T-cell (primary cell): Measurements from ENCODE around the gene CDX1. TPM values are rescaled to one million over a fixed set of nuclear protein-coding genes. Genes with fewer than 3 reads are reported as not detected.

Source experiments
- ATAC-seq, 4 experiments: fragments of 200-7000 bp in 3 of 4; fragments of 150-1000 bp in 1 of 4; cut with Tn5 transposase; replicated peaks in 1 of 4; 1 replicate in 3 of 4; 2 replicates in 1 of 4; pipeline ENCODE4 v1.10.0; 2021; ENCODE audit warnings: moderate library complexity in 3 of 4, mild to moderate bottlenecking in 2 of 4, moderate number of reproducible peaks in 1 of 4
- CTCF ChIA-PET, 2 donors: fragments of 300-600 bp; sonication (Branson Sonifier 250); formaldehyde crosslinking; loops; one replicate each; lab custom pipeline; 2022; ENCODE audit warnings: antibody characterized with exemption in 2 of 2; lab: Charles Lee
- POLR2A ChIA-PET, 2 donors: fragments of 300-600 bp; sonication (Branson Sonifier 250); formaldehyde crosslinking; loops; one replicate each; lab custom pipeline; 2022; ENCODE audit warnings: antibody characterized with exemption in 2 of 2; lab: Charles Lee
- DNase-seq, 35 experiments: peaks; one replicate each; pipeline versions ENCODE4 v3.0.0 to v3.0.0-alpha.2; 2013 to 2023
- H3K27ac ChIP-seq: one replicate; pipeline ENCODE4 v1.5.1; 2013; ENCODE audit warnings: low read length
- H3K27me3 ChIP-seq, 2 experiments: replicated peaks in 1 of 2; 1 replicate in 1 of 2; 2 replicates in 1 of 2; pipeline versions ENCODE4 v1.6.1 to v1.7.0; 2013; ENCODE audit warnings: low read length in 1 of 2, mixed read lengths in 1 of 2; ENCODE audit not compliant: control insufficient read depth in 2 of 2, insufficient read depth in 2 of 2; ENCODE audit errors: extremely low read depth in 1 of 2
- H3K36me3 ChIP-seq, 2 donors: 1 replicate in 1 of 2; 2 replicates in 1 of 2; pipeline versions ENCODE4 v1.6.1 to v1.7.0; 2013; ENCODE audit warnings: low read length in 1 of 2; ENCODE audit not compliant: control insufficient read depth in 2 of 2, insufficient read depth in 1 of 2; ENCODE audit errors: extremely low read depth in 1 of 2
- H3K4me1 ChIP-seq, 2 experiments: 1 replicate in 1 of 2; 2 replicates in 1 of 2; pipeline versions ENCODE4 v1.6.1 to v1.7.0; 2013; ENCODE audit warnings: low read length in 2 of 2, mixed read lengths in 1 of 2; ENCODE audit not compliant: insufficient read depth in 2 of 2, control insufficient read depth in 1 of 2; ENCODE audit errors: extremely low read depth in 1 of 2
- H3K4me3 ChIP-seq, 2 donors: 1 replicate in 1 of 2; 2 replicates in 1 of 2; pipeline versions ENCODE4 v1.5.1 to v1.7.0; 2013; ENCODE audit warnings: mild to moderate bottlenecking in 2 of 2, low read length in 1 of 2, moderate library complexity in 1 of 2; ENCODE audit not compliant: control insufficient read depth in 1 of 2; ENCODE audit errors: extremely low read depth in 1 of 2
- H3K9me3 ChIP-seq: 2 replicates; pipeline ENCODE4 v1.7.0; 2013
- H3K27ac Mint-ChIP-seq, 2 donors: one replicate each; pipeline ENCODE4 v1.8.0; 2020 to 2021; ENCODE audit warnings: mild to moderate bottlenecking in 2 of 2, mixed read lengths in 2 of 2
- H3K27me3 Mint-ChIP-seq, 2 donors: one replicate each; pipeline ENCODE4 v1.8.0; 2021 to 2022; ENCODE audit warnings: mixed read lengths in 2 of 2
- H3K36me3 Mint-ChIP-seq: one replicate; pipeline ENCODE4 v1.8.0; 2021; ENCODE audit warnings: mixed read lengths
- H3K4me1 Mint-ChIP-seq, 3 donors: one replicate each; pipeline ENCODE4 v1.8.0; 2020 to 2022; ENCODE audit warnings: mixed read lengths in 3 of 3, mild to moderate bottlenecking in 1 of 3
- H3K4me3 Mint-ChIP-seq, 3 donors: one replicate each; pipeline ENCODE4 v1.8.0; 2020 to 2022; ENCODE audit warnings: mild to moderate bottlenecking in 3 of 3, mixed read lengths in 3 of 3, moderate library complexity in 3 of 3
- H3K9me3 Mint-ChIP-seq, 3 donors: one replicate each; pipeline ENCODE4 v1.8.0; 2020 to 2022; ENCODE audit warnings: mixed read lengths in 3 of 3
- WGBS: methylation state at CpG from one replicate; pipeline ENCODE4 v1.1.5; 2013; ENCODE audit warnings: missing lambda C conversion rate; ENCODE audit not compliant: insufficient coverage; 5-methylcytosine and 5-hydroxymethylcytosine counted together
- total RNA-seq, 35 experiments: library from RNA in 6 of 35; stranded (reverse) in 6 of 35; fragments of 120-200 nt in 1 of 35; gene quantifications; one replicate each; pipeline versions ENCODE4 v1.2.1 to v1.2.4 and lab custom pipeline; 2013 to 2026

The CDX1 gene
- total RNA-seq, 5 donors from 2014 or later (not counting 1 experiment from before 2014, with no cell fraction given) = 0.23 TPM; not detected in 4

GRCh38 chr5:150144246-150144801 lies 22.3 kb upstream of the CDX1 start:
- H3K4me1 Mint-ChIP-seq = no peaks in the 10 kb centered on the region
- H3K4me3 Mint-ChIP-seq = no peak overlapping the region
- no peaks in the 10 kb centered on the region for H3K27me3 Mint-ChIP-seq
- H3K27ac Mint-ChIP-seq = no peak overlapping the region
- no peaks in the 10 kb centered on the region for H3K9me3 Mint-ChIP-seq
- peaks cover 0 to 4% of the 10 kb centered on the region in 2 experiments for H3K27me3 ChIP-seq
- H3K9me3 ChIP-seq = no peaks in the 10 kb centered on the region
- no peak overlapping the region for H3K27ac ChIP-seq
- ATAC-seq (no peak), DNase-seq (no peak)
- CTCF ChIA-PET = no interaction called here
- WGBS = 83% methylated on average over 6 of the region's 14 CpGs
- POLR2A ChIA-PET = no interaction called here
- no peaks in the 10 kb centered on the region for H3K36me3 Mint-ChIP-seq
- H3K4me1 ChIP-seq = peaks cover 0 to 3% of the 10 kb centered on the region in 2 experiments
- no peaks in the 10 kb centered on the region for H3K36me3 ChIP-seq
- H3K4me3 ChIP-seq = no peak overlapping the region

GRCh38 chr5:150144879-150145278 lies 21.7 kb upstream of the CDX1 start:
- no peak overlapping the region for H3K4me3 ChIP-seq
- Mint-ChIP-seq H3K9me3 (no peaks in the 10 kb centered on the region), H3K4me3 (no peak overlapping the region), H3K27me3 (no peaks in the 10 kb centered on the region), H3K36me3 (no peaks in the 10 kb centered on the region), H3K27ac (no peak overlapping the region), H3K4me1 (no peaks in the 10 kb centered on the region)
- ChIA-PET POLR2A (no interaction called here), CTCF (no interaction called here)
- no peaks in the 10 kb centered on the region for H3K36me3 ChIP-seq
- ATAC-seq (no peak), DNase-seq (no peak)
- no peak overlapping the region for H3K27ac ChIP-seq
- H3K9me3 ChIP-seq = no peaks in the 10 kb centered on the region
- H3K27me3 ChIP-seq = peaks cover 0 to 4% of the 10 kb centered on the region in 2 experiments
- peaks cover 0 to 3% of the 10 kb centered on the region in 2 experiments for H3K4me1 ChIP-seq
- WGBS = 37% methylated on average over 2 of the region's 4 CpGs

- H3K4me1 ChIP-seq = peaks cover 0 to 7% of the 10 kb centered on the region in 2 experiments
Measured at GRCh38 chr5:150146235-150146634, 20.3 kb upstream of the CDX1 start.

GRCh38 chr5:150146862-150147601 lies 19.5 kb upstream of the CDX1 start:
- no peak overlapping the region for H3K4me3 ChIP-seq
- H3K9me3 ChIP-seq = no peaks in the 10 kb centered on the region
- ChIA-PET POLR2A (no interaction called here), CTCF (no interaction called here)
- Mint-ChIP-seq H3K4me3 (no peak overlapping the region), H3K27ac (no peak overlapping the region), H3K27me3 (no peaks in the 10 kb centered on the region), H3K36me3 (no peaks in the 10 kb centered on the region), H3K4me1 (no peaks in the 10 kb centered on the region), H3K9me3 (no peaks in the 10 kb centered on the region)
- 82% methylated on average over 8 of the region's 14 CpGs for WGBS
- no peak overlapping the region for H3K27ac ChIP-seq
- DNase-seq (no peak), ATAC-seq (no peak)
- peaks cover 0 to 4% of the 10 kb centered on the region in 2 experiments for H3K27me3 ChIP-seq
- peaks cover 0 to 7% of the 10 kb centered on the region in 2 experiments for H3K4me1 ChIP-seq
- H3K36me3 ChIP-seq = no peaks in the 10 kb centered on the region

More at GRCh38 chr5:150146235-150146634, 20.3 kb upstream of the CDX1 start:
- ATAC-seq = no peak
- no CpG with 5 or more reads among the region's 5 CpGs for WGBS
- H3K4me3 Mint-ChIP-seq = no peak overlapping the region
- Histone ChIP-seq H3K9me3 (no peaks in the 10 kb centered on the region), H3K4me3 (no peak overlapping the region), H3K27me3 (peaks cover 0 to 4% of the 10 kb centered on the region in 2 experiments), H3K36me3 (no peaks in the 10 kb centered on the region), H3K27ac (no peak overlapping the region)
- ChIA-PET CTCF (no interaction called here), POLR2A (no interaction called here)
- H3K36me3 Mint-ChIP-seq = no peaks in the 10 kb centered on the region
- no peaks in the 10 kb centered on the region for H3K4me1 Mint-ChIP-seq
- DNase-seq = no peak
- H3K27ac Mint-ChIP-seq = no peak overlapping the region
- no peaks in the 10 kb centered on the region for H3K9me3 Mint-ChIP-seq
- H3K27me3 Mint-ChIP-seq = no peaks in the 10 kb centered on the region

GRCh38 chr5:150147670-150148069 lies 18.9 kb upstream of the CDX1 start:
- ATAC-seq = no peak
- H3K27ac ChIP-seq = no peak overlapping the region

GRCh38 chr5:150148117-150148927 lies 18.3 kb upstream of the CDX1 start:
- H3K27me3 Mint-ChIP-seq = no peaks in the 10 kb centered on the region
- no peaks in the 10 kb centered on the region for H3K36me3 Mint-ChIP-seq
- no peaks in the 10 kb centered on the region for H3K4me1 Mint-ChIP-seq
- Histone ChIP-seq H3K36me3 (no peaks in the 10 kb centered on the region), H3K27ac (no peak overlapping the region), H3K4me3 (no peak overlapping the region), H3K27me3 (peaks cover 0 to 10% of the 10 kb centered on the region in 2 experiments), H3K4me1 (peaks cover 0 to 7% of the 10 kb centered on the region in 2 experiments), H3K9me3 (no peaks in the 10 kb centered on the region)
- H3K4me3 Mint-ChIP-seq = no peak overlapping the region
- DNase-seq = no peak
- no peak overlapping the region for H3K27ac Mint-ChIP-seq
- CTCF ChIA-PET = no interaction called here
- no peaks in the 10 kb centered on the region for H3K9me3 Mint-ChIP-seq
- ATAC-seq = no peak
- POLR2A ChIA-PET = no interaction called here
- whole genome bisulfite sequencing = 91% methylated on average over 4 of the region's 11 CpGs

More at GRCh38 chr5:150147670-150148069, 18.9 kb upstream of the CDX1 start:
- no peaks in the 10 kb centered on the region for H3K36me3 ChIP-seq
- H3K9me3 ChIP-seq = no peaks in the 10 kb centered on the region
- 94% methylated on average over 2 of the region's 7 CpGs for WGBS
- ChIA-PET CTCF (no interaction called here), POLR2A (no interaction called here)
- Mint-ChIP-seq H3K4me1 (no peaks in the 10 kb centered on the region), H3K27ac (no peak overlapping the region), H3K4me3 (no peak overlapping the region), H3K9me3 (no peaks in the 10 kb centered on the region), H3K27me3 (no peaks in the 10 kb centered on the region), H3K36me3 (no peaks in the 10 kb centered on the region)
- H3K4me1 ChIP-seq = peaks cover 0 to 7% of the 10 kb centered on the region in 2 experiments
- peaks cover 0 to 7% of the 10 kb centered on the region in 2 experiments for H3K27me3 ChIP-seq
- H3K4me3 ChIP-seq = no peak overlapping the region
- no peak for DNase-seq
